Ascending aorta (tissue), 2 donors: ENCODE results near the gene FADS3. TPM values are rescaled to one million over a fixed set of nuclear protein-coding genes. Genes with fewer than 3 reads are reported as not detected.

Source experiments
- DNase-seq, 2 donors: peaks; one replicate each; pipeline ENCODE4 v3.0.0-alpha.2; 2019; ENCODE audit warnings: low spot score in 2 of 2
- H3K27ac ChIP-seq, 2 donors: fragments of 200-600 bp; sonication (generic); one replicate each; pipeline ENCODE4 v1.5.1; 2016 to 2017; ENCODE audit warnings: mild to moderate bottlenecking in 1 of 2
- H3K27me3 ChIP-seq: fragments of 200-600 bp; sonication (generic); one replicate; pipeline ENCODE4 v1.5.1; 2017
- H3K36me3 ChIP-seq, 2 donors: fragments of 200-600 bp; sonication (generic); one replicate each; pipeline ENCODE4 v1.5.1; 2016
- H3K4me1 ChIP-seq, 2 donors: fragments of 200-600 bp; sonication (generic); one replicate each; pipeline ENCODE4 v1.5.1; 2016 to 2017; ENCODE audit warnings: mild to moderate bottlenecking in 1 of 2
- H3K4me3 ChIP-seq, 2 donors: fragments of 200-600 bp; sonication (generic); one replicate each; pipeline ENCODE4 v1.5.1; 2016 to 2017; ENCODE audit warnings: mild to moderate bottlenecking in 1 of 2
- H3K9me3 ChIP-seq, 2 donors: fragments of 200-600 bp; sonication (generic); one replicate each; pipeline ENCODE4 v1.5.1; 2016
- CTCF ChIP-seq, 3 experiments: fragments of 200-600 bp in 2 of 3; fragments of 450-650 bp in 1 of 3; sonication (generic) in 2 of 3; IDR thresholded peaks; one replicate each; pipeline ENCODE4 v1.5.1; 2016 to 2019; ENCODE audit warnings: antibody characterized with exemption in 3 of 3, mild to moderate bottlenecking in 1 of 3, moderate library complexity in 1 of 3
- intact Hi-C: fragments of 100-400 bp; cut with DNase I; formaldehyde crosslinking; loops from one replicate; pipeline ENCODE4 v1.15.1; 2023
- total RNA-seq: library from RNA; depleted of rRNA; stranded (reverse); fragments of >200 nt; gene quantifications from one replicate; pipeline ENCODE4 v1.1.0, GENCODE V29; 2016

Gene FADS3
- total RNA-seq, 1 donor from 2014 or later: 191 TPM

- no peak for TF ChIP-seq CTCF (IDR thresholded peaks at IDR 0.05)
- no peak overlapping the region for H3K4me3 ChIP-seq
- no peak for DNase-seq
- H3K27me3 ChIP-seq: no peaks in the 10 kb centered on the region
- H3K36me3 ChIP-seq: peaks cover 0 to 2% of the 10 kb centered on the region in 2 donors
- peaks cover 2 to 60% of the 10 kb centered on the region in 2 donors for H3K4me1 ChIP-seq
- H3K9me3 ChIP-seq: no peaks in the 10 kb centered on the region
- peak overlapping the region; percentile 90 to 92 for H3K27ac ChIP-seq
- intact Hi-C loops: no loop called here
Observed at GRCh38 chr11:61833471-61833870, 57.9 kb downstream of the FADS3 start.

DNA sequence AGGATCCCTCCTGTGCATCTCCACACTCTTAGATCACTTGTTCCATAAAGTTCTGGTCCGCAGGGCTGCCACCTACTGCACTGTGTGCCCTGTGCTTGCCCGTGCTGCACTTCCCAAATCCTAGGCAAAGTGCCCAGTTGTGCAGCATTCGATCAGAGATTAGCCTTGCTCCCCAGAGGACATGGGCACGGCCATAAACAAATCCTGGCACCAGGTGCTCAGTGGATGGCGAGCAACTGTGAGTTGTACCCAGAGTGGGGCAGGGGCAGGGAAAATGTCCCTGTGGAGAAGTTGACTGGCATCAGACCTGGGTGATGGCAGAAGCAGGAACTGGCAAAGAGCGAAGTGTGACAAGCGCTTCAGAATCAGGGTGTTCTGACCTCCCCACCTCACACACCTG lies 58.6 kb downstream of the FADS3 start:
- no peak for TF ChIP-seq CTCF (IDR thresholded peaks at IDR 0.05)
- Histone ChIP-seq H3K9me3 (no peaks in the 10 kb centered on the region), H3K36me3 (no peaks in the 10 kb centered on the region), H3K4me1 (peaks cover 2 to 63% of the 10 kb centered on the region in 2 donors), H3K4me3 (no peak overlapping the region), H3K27me3 (no peaks in the 10 kb centered on the region), H3K27ac (peak overlapping the region; percentile 90 to 92)
- no peak for DNase-seq
- intact Hi-C loops: no loop called here

DNA sequence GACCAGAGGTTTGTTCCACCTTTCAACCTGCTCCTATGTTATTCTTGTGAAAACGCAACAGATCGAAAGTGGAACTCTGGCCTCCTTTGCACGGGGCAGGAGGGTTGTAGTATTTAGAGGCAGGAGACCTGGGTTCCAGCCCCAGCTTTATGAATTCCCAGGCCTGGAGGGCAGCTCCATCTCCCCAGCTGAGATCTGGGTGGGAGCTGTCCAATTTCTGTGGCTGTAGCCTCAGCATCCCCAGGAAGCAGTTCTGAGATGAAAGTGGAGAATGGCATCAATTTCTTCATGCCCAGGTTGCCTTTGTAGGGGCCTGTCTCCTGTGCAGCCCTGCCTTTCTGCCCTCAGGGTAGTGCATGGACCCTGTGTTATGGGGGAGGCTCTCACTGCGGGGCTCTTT lies 59.1 kb downstream of the FADS3 start:
- Histone ChIP-seq H3K27me3 (no peaks in the 10 kb centered on the region), H3K4me1 (peaks cover 2 to 63% of the 10 kb centered on the region in 2 donors), H3K27ac (peak overlapping the region; percentile 90 to 92), H3K4me3 (no peak overlapping the region), H3K36me3 (no peaks in the 10 kb centered on the region), H3K9me3 (no peaks in the 10 kb centered on the region)
- intact Hi-C loops: no loop called here
- DNase-seq: no peak
- no peak for TF ChIP-seq CTCF (IDR thresholded peaks at IDR 0.05)

DNA sequence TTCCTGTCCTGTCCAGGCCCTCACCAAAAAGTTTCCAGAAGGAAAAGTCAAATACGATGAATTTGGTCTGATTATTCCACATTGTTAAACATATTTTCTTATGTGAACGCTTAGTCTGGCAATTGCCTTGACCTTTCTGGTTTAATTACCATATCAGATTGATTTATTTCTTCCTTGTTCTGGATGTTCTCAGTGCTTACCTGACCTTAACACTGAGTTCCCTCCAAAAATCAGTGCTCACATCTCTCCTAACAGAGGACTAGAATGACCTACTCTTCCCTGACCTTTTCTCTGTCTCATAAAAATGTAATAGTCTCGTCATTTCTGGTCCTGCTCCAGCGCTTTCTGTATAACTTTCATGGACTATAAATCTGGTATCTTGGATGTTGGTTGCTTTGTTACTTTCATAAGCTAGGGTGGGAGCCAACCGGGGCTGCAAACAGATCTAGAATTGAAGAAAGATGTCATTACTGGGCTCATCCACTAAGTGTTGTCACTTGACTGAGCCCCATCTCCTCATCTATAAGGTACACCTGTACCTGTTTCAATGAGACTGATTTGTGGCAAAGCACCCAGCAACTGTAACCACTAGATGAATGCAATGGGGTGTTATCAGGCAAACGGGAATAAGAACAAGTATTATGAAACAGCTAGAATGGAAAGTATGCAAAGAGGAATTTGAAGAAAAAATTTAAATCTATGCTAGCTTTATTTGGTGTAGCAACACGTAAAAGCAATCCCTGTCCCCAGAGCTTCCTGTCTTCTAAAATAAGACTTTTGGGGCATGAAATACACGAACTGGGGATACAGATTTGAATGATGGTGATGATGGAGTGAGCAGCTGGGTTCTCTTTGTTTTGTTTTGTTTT lies 60.9 kb downstream of the FADS3 start:
- DNase-seq: no peak
- H3K4me3 ChIP-seq: peak overlapping the region; percentile 74 to 78
- H3K4me1 ChIP-seq: peaks cover 2 to 63% of the 10 kb centered on the region in 2 donors
- peak overlapping the region; percentile 90 to 92 for H3K27ac ChIP-seq
- TF ChIP-seq CTCF (IDR thresholded peaks at IDR 0.05): no peak
- H3K27me3 ChIP-seq: no peaks in the 10 kb centered on the region
- intact Hi-C loops: no loop called here
- H3K36me3 ChIP-seq: no peaks in the 10 kb centered on the region
- no peaks in the 10 kb centered on the region for H3K9me3 ChIP-seq

- DNase-seq: no peak
- Histone ChIP-seq H3K4me1 (peaks cover 2 to 56% of the 10 kb centered on the region in 2 donors), H3K4me3 (peak overlapping the region; percentile 74 to 78), H3K9me3 (no peaks in the 10 kb centered on the region), H3K27me3 (no peaks in the 10 kb centered on the region), H3K36me3 (no peaks in the 10 kb centered on the region), H3K27ac (peak overlapping the region; percentile 90 to 92)
- intact Hi-C loops: no loop called here
- TF ChIP-seq CTCF (IDR thresholded peaks at IDR 0.05): no peak
Observed at GRCh38 chr11:61829806-61830205, 61.5 kb downstream of the FADS3 start.
